Subcutaneous adipose tissue (tissue), 4 donors: ENCODE results near the gene SYCP3. TPM values are rescaled to one million over a fixed set of nuclear protein-coding genes. Genes with fewer than 3 reads are reported as not detected.

ENCODE experiments used
- CTCF ChIP-seq: fragments of 450-650 bp; IDR thresholded peaks from one replicate; pipeline ENCODE4 v1.5.1; 2016; ENCODE audit warnings: low read depth, mild to moderate bottlenecking, control low read depth, antibody characterized with exemption, moderate library complexity
- total RNA-seq, 4 donors: library from RNA; depleted of rRNA; stranded (reverse); fragments of >200 nt; gene quantifications; one replicate each; pipeline ENCODE4 v1.1.0, GENCODE V29; 2016

Gene SYCP3
- total RNA-seq, 4 donors from 2014 or later, result 0.22 TPM; not detected in 3

GRCh38 chr12:101761350-101761749, 22.1 kb upstream of the SYCP3 start:
- TF ChIP-seq CTCF, result no peak

- TF ChIP-seq CTCF, result no peak
Observed at GRCh38 chr12:101759396-101760047, 20.3 kb upstream of the SYCP3 start.

- no peak for TF ChIP-seq CTCF
Observed at GRCh38 chr12:101750152-101750551, 10.9 kb upstream of the SYCP3 start.

- no peak for TF ChIP-seq CTCF
Observed at GRCh38 chr12:101749657-101750056, 10.4 kb upstream of the SYCP3 start.

- no peak for TF ChIP-seq CTCF
Observed at GRCh38 chr12:101748907-101749306, 9.6 kb upstream of the SYCP3 start.

- TF ChIP-seq CTCF, result no peak
Observed at GRCh38 chr12:101747697-101748096, 8.4 kb upstream of the SYCP3 start.

GRCh38 chr12:101746661-101747060, 7.4 kb upstream of the SYCP3 start:
- no peak for TF ChIP-seq CTCF
